HepG2 (cell line): ENCODE results near the gene OR2A1. TPM values are rescaled to one million over a fixed set of nuclear protein-coding genes. Genes with fewer than 3 reads are reported as not detected.
A peak's percentile ranks its signal among the peaks of the same experiment; 100 is the strongest.
"Not testable (repeated sequence)": the region's sequence is repeated elsewhere in the genome, so short reads cannot be mapped to it uniquely, and the experiment has no call there.

Experiments used
- ATAC-seq: fragments of 200-7000 bp; cut with Tn5 transposase; 3 replicates; pipeline ENCODE4 v1.9.1; 2020; ENCODE audit warnings: mild to moderate bottlenecking, moderate library complexity
- BruUV-seq: library from RNA; stranded (reverse); fragments of 400-500 nt; replicated peaks from 2 replicates; lab custom pipeline; 2021; lab: Mats Ljungman, UMichigan
- CTCF ChIA-PET: fragments of 300-600 bp; formaldehyde crosslinking; extraction: SDS; loops from one replicate; lab custom pipeline; 2021; ENCODE audit warnings: low total read pairs, inconsistent platforms, low intra/inter-chr PET ratio; lab: Yijun Ruan, JAX
- POLR2A ChIA-PET: fragments of 350-600 bp; sonication (Branson Sonifier 250); formaldehyde crosslinking; loops from one replicate; lab custom pipeline; 2020; ENCODE audit warnings: antibody characterized with exemption, inconsistent platforms; lab: Yijun Ruan, JAX
- DNase-seq: peaks from one replicate; pipeline ENCODE4 v3.0.0-alpha.2; 2015; ENCODE audit warnings: low spot score
- FAIRE-seq: peaks from 3 replicates; lab custom pipeline; 2011; peaks lifted over from hg19 to GRCh38; lab: Jason Lieb, UNC
- H2AFZ ChIP-seq: one replicate; pipeline ENCODE4 v1.6.1; 2011; ENCODE audit warnings: low read length, inconsistent platforms
- H3K27ac ChIP-seq: fragments of 300-600 bp; 3 replicates; pipeline ENCODE4 v1.8.0; 2011; ENCODE audit warnings: mixed run types, mild to moderate bottlenecking, mixed read lengths, low read length, inconsistent platforms; ENCODE audit not compliant: insufficient read depth; ENCODE audit errors: extremely low read length
- H3K27me3 ChIP-seq, 2 experiments: fragments of 200-600 bp in 1 of 2; 2 replicates in 1 of 2; 3 replicates in 1 of 2; pipeline versions ENCODE4 v1.6.0 to v1.8.0; 2011; ENCODE audit warnings: low read length in 2 of 2, mild to moderate bottlenecking in 2 of 2, moderate library complexity in 2 of 2, inconsistent platforms in 1 of 2; ENCODE audit not compliant: insufficient read depth in 2 of 2, control insufficient read depth in 1 of 2
- H3K36me3 ChIP-seq, 2 experiments: fragments of 200-600 bp in 1 of 2; replicated peaks in 1 of 2; 2 replicates in 1 of 2; 3 replicates in 1 of 2; pipeline versions ENCODE4 v1.5.1 to v1.8.0; 2011; ENCODE audit warnings: low read length in 2 of 2, inconsistent platforms in 1 of 2; ENCODE audit not compliant: insufficient read depth in 2 of 2, control insufficient read depth in 1 of 2
- H3K4me1 ChIP-seq: 2 replicates; pipeline ENCODE4 v1.5.1; 2012; ENCODE audit warnings: low read length, inconsistent platforms; ENCODE audit not compliant: insufficient read depth
- H3K4me2 ChIP-seq: 2 replicates; pipeline ENCODE4 v1.6.0; 2011; ENCODE audit warnings: low read depth, low read length, inconsistent platforms
- H3K4me3 ChIP-seq, 3 experiments: fragments of 200-600 bp in 1 of 3; sonication (generic), shearing (Covaris generic) in 1 of 3; replicated peaks in 1 of 3; 2 replicates each; pipeline ENCODE4 v1.5.1; 2011 to 2016; ENCODE audit warnings: low read length in 3 of 3, inconsistent platforms in 2 of 3, low read depth in 2 of 3, mild to moderate bottlenecking in 2 of 3, control low read depth in 1 of 3, mixed read lengths in 1 of 3; ENCODE audit not compliant: insufficient read depth in 1 of 3
- H3K79me2 ChIP-seq: one replicate; pipeline ENCODE4 v1.6.1; 2011; ENCODE audit warnings: low read length, inconsistent platforms; ENCODE audit not compliant: insufficient read depth
- H3K9ac ChIP-seq: 2 replicates; pipeline ENCODE4 v1.6.0; 2011; ENCODE audit warnings: mild to moderate bottlenecking, low read depth, low read length, inconsistent platforms; ENCODE audit not compliant: insufficient read depth
- H3K9me3 ChIP-seq: 2 replicates; pipeline ENCODE4 v1.5.1; 2012; ENCODE audit warnings: mild to moderate bottlenecking, low read length
- H4K20me1 ChIP-seq: 2 replicates; pipeline ENCODE4 v1.6.0; 2011; ENCODE audit warnings: inconsistent platforms, mild to moderate bottlenecking, low read length, moderate library complexity; ENCODE audit not compliant: insufficient read depth
- whole genome bisulfite sequencing: methylation state at CpG from one replicate; pipeline ENCODE4 v1.1.6; 2017; ENCODE audit warnings: low lambda C conversion rate; 5-methylcytosine and 5-hydroxymethylcytosine counted together
- in situ Hi-C: cut with HindIII; loops from 2 replicates; pipeline ENCODE4 v1.10.0; 2017; ENCODE audit warnings: low pct_unique_long_range_greater_than_20kb; ENCODE audit not compliant: extremely low pct_ligation_motif_present
- intact Hi-C: fragments of 100-400 bp; cut with micrococcal nuclease; formaldehyde crosslinking; loops from one replicate; pipeline ENCODE4 v1.10.0; 2022; ENCODE audit not compliant: unreplicated experiment
- polyA plus RNA-seq, 8 experiments: library from polyadenylated mRNA; depleted of rRNA in 3 of 8; stranded (reverse) in 7 of 8; unstranded in 1 of 8; fragments of >200 nt; fragmentation: Illumina TruSeq in 4 of 8; extraction: Trizol in 4 of 8; gene quantifications; 2 replicates each; pipeline versions ENCODE4 v1.2.1 to v1.2.3, GENCODE V29; 2011 to 2016; ENCODE audit warnings: low read depth in 4 of 8, missing spikeins in 1 of 8, mixed read lengths in 1 of 8; ENCODE audit not compliant: insufficient read depth in 1 of 8
- total RNA-seq, 5 experiments: library from RNA; depleted of rRNA; stranded (reverse); fragments of >200 nt; fragmentation: Illumina TruSeq; extraction: Trizol; gene quantifications; 2 replicates each; pipeline ENCODE4 v1.2.3, GENCODE V29; 2016; ENCODE audit warnings: low read depth in 1 of 5

OR2A1 gene
- total and polyA plus RNA-seq, 2 of the 13 experiments (the other 11 are each of a cell fraction or from before 2014, with no cell fraction given), result not detected

- H3K9me3 ChIP-seq, H3K27ac ChIP-seq, H3K4me3 ChIP-seq, H3K79me2 ChIP-seq, POLR2A ChIA-PET, intact Hi-C loops, DNase-seq, H4K20me1 ChIP-seq, in situ Hi-C loops, H3K27me3 ChIP-seq, H2AFZ ChIP-seq, H3K4me2 ChIP-seq, CTCF ChIA-PET, ATAC-seq, H3K4me1 ChIP-seq, H3K36me3 ChIP-seq, BruUV-seq, H3K9ac ChIP-seq: not testable (repeated sequence)
- 0% methylated on average over 1 of the region's 9 CpGs for WGBS
- peak; percentile 92 for FAIRE-seq
Measured at GRCh38 chr7:144331221-144331995, 19.2 kb downstream of the OR2A1 start.

- intact Hi-C loops, POLR2A ChIA-PET: not testable (repeated sequence)
- 15% methylated on average over 2 of the region's 2 CpGs for WGBS
Measured at GRCh38 chr7:144331996-144332288, 19.7 kb downstream of the OR2A1 start.

GRCh38 chr7:144348625-144349024 lies 36.4 kb downstream of the OR2A1 start:
- H2AFZ ChIP-seq, ATAC-seq, H3K27me3 ChIP-seq, H3K4me2 ChIP-seq, in situ Hi-C loops, H3K9ac ChIP-seq, BruUV-seq, H3K36me3 ChIP-seq, CTCF ChIA-PET, H3K27ac ChIP-seq, H4K20me1 ChIP-seq, H3K4me3 ChIP-seq, H3K9me3 ChIP-seq, FAIRE-seq, H3K4me1 ChIP-seq, POLR2A ChIA-PET, H3K79me2 ChIP-seq, DNase-seq, intact Hi-C loops: not testable (repeated sequence)
- WGBS, result no CpG with 5 or more reads among the region's 1 CpG

More at GRCh38 chr7:144331996-144332288, 19.7 kb downstream of the OR2A1 start:
- H3K9ac ChIP-seq, H3K4me3 ChIP-seq, H3K4me1 ChIP-seq, DNase-seq, H2AFZ ChIP-seq, ATAC-seq, H4K20me1 ChIP-seq, FAIRE-seq, BruUV-seq, in situ Hi-C loops, H3K27me3 ChIP-seq, H3K36me3 ChIP-seq, CTCF ChIA-PET, H3K79me2 ChIP-seq, H3K4me2 ChIP-seq, H3K9me3 ChIP-seq, H3K27ac ChIP-seq: not testable (repeated sequence)

- CTCF ChIA-PET, DNase-seq, H3K27me3 ChIP-seq, H4K20me1 ChIP-seq, H3K79me2 ChIP-seq, H3K4me3 ChIP-seq, intact Hi-C loops, BruUV-seq, FAIRE-seq, H3K9me3 ChIP-seq, H3K36me3 ChIP-seq, POLR2A ChIA-PET, H2AFZ ChIP-seq, H3K27ac ChIP-seq, in situ Hi-C loops, H3K9ac ChIP-seq, ATAC-seq, H3K4me2 ChIP-seq, H3K4me1 ChIP-seq: not testable (repeated sequence)
- WGBS, result 5% methylated on average over 2 of the region's 3 CpGs
Measured at GRCh38 chr7:144351667-144352066, 39.4 kb downstream of the OR2A1 start.
